Liver (tissue), 9 donors: Measurements from ENCODE around the gene ALDOA. TPM values are rescaled to one million over a fixed set of nuclear protein-coding genes. Genes with fewer than 3 reads are reported as not detected.

Experiments used
- DNase-seq: peaks from one replicate; pipeline ENCODE4 v3.0.0-alpha.2; 2017; ENCODE audit warnings: low spot score
- H3K27ac ChIP-seq, 2 donors: one replicate each; pipeline ENCODE4 v1.7.0; 2013; ENCODE audit warnings: inconsistent platforms in 2 of 2, low read length in 2 of 2, control low read depth in 1 of 2, low read depth in 1 of 2, mild to moderate bottlenecking in 1 of 2
- H3K27me3 ChIP-seq, 4 donors: one replicate each; pipeline versions ENCODE4 v1.6.1 to v1.7.0; 2013; ENCODE audit warnings: low read length in 3 of 4, inconsistent platforms in 1 of 4, mild to moderate bottlenecking in 1 of 4, moderate library complexity in 1 of 4; ENCODE audit not compliant: control insufficient read depth in 4 of 4, insufficient read depth in 4 of 4
- H3K36me3 ChIP-seq, 4 donors: one replicate each; pipeline versions ENCODE4 v1.6.1 to v1.7.0; 2013; ENCODE audit warnings: low read length in 3 of 4, mild to moderate bottlenecking in 3 of 4, low read depth in 1 of 4, moderate library complexity in 1 of 4; ENCODE audit not compliant: control insufficient read depth in 4 of 4, insufficient read depth in 3 of 4
- H3K4me1 ChIP-seq, 4 donors: one replicate each; pipeline versions ENCODE4 v1.6.1 to v1.7.0; 2013; ENCODE audit warnings: low read length in 3 of 4, mild to moderate bottlenecking in 3 of 4, moderate library complexity in 1 of 4; ENCODE audit not compliant: control insufficient read depth in 4 of 4, insufficient read depth in 4 of 4
- H3K4me3 ChIP-seq, 3 donors: one replicate each; pipeline versions ENCODE4 v1.6.1 to v1.7.0; 2013; ENCODE audit warnings: low read length in 3 of 3, control low read depth in 1 of 3, low read depth in 1 of 3, mild to moderate bottlenecking in 1 of 3
- H3K9ac ChIP-seq, 2 donors: one replicate each; pipeline ENCODE4 v1.7.0; 2013; ENCODE audit warnings: low read length in 2 of 2, mild to moderate bottlenecking in 2 of 2, moderate library complexity in 2 of 2, control low read depth in 1 of 2, low read depth in 1 of 2
- H3K9me3 ChIP-seq, 4 donors: one replicate each; pipeline versions ENCODE4 v1.6.1 to v1.7.0; 2013; ENCODE audit warnings: low read length in 3 of 4; ENCODE audit not compliant: control insufficient read depth in 4 of 4
- ATF3 ChIP-seq: IDR thresholded peaks from 2 replicates; pipeline ENCODE4 v1.6.1; 2016; ENCODE audit warnings: antibody characterized with exemption
- EGR1 ChIP-seq, 2 donors: IDR thresholded peaks; 2 replicates each; pipeline ENCODE4 v1.6.1; 2016 to 2018; ENCODE audit warnings: antibody characterized with exemption in 2 of 2, low read depth in 2 of 2
- FOXA1 ChIP-seq: IDR thresholded peaks from 2 replicates; pipeline ENCODE4 v1.6.1; 2016; ENCODE audit warnings: antibody characterized with exemption
- GABPA ChIP-seq, 2 donors: IDR thresholded peaks in 1 of 2; conservative IDR thresholded peaks in 1 of 2; 2 replicates each; pipeline ENCODE4 v1.6.1; 2016; ENCODE audit warnings: antibody characterized with exemption in 2 of 2, mild to moderate bottlenecking in 1 of 2, moderate library complexity in 1 of 2
- HNF4A ChIP-seq, 2 donors: conservative IDR thresholded peaks; 2 replicates each; pipeline ENCODE4 v1.6.1; 2016; ENCODE audit warnings: antibody characterized with exemption in 2 of 2, mild to moderate bottlenecking in 2 of 2
- HNF4G ChIP-seq: IDR thresholded peaks from 2 replicates; pipeline ENCODE4 v1.6.1; 2016; ENCODE audit warnings: antibody characterized with exemption
- MAX ChIP-seq: IDR thresholded peaks from 2 replicates; pipeline ENCODE4 v1.6.1; 2016; ENCODE audit warnings: antibody characterized with exemption
- NR2F2 ChIP-seq: IDR thresholded peaks from 2 replicates; pipeline ENCODE4 v1.6.1; 2016; ENCODE audit warnings: antibody characterized with exemption
- RAD21 ChIP-seq, 2 donors: IDR thresholded peaks; 2 replicates each; pipeline ENCODE4 v1.6.1; 2016; ENCODE audit warnings: antibody characterized with exemption in 2 of 2, mild to moderate bottlenecking in 2 of 2
- RXRA ChIP-seq, 2 donors: IDR thresholded peaks; 2 replicates each; pipeline ENCODE4 v1.6.1; 2017 to 2018; ENCODE audit warnings: antibody characterized with exemption in 2 of 2, mild to moderate bottlenecking in 1 of 2
- SP1 ChIP-seq: IDR thresholded peaks from 2 replicates; pipeline ENCODE4 v1.6.1; 2018; ENCODE audit warnings: antibody characterized with exemption, mild to moderate bottlenecking
- YY1 ChIP-seq: IDR thresholded peaks from 2 replicates; pipeline ENCODE4 v1.6.1; 2016; ENCODE audit warnings: antibody characterized with exemption, mild to moderate bottlenecking
- ZBTB33 ChIP-seq: IDR thresholded peaks from 2 replicates; pipeline ENCODE4 v1.6.1; 2016; ENCODE audit warnings: antibody characterized with exemption
- WGBS: extraction: QIAGEN DNeasy Blood & Tissue Kit; methylation state at CpG from one replicate; pipeline ENCODE4 v1.1.7; 2013; 5-methylcytosine and 5-hydroxymethylcytosine counted together
- polyA plus RNA-seq, 2 donors: library from polyadenylated mRNA; stranded (reverse) in 1 of 2; unstranded in 1 of 2; fragments of 200-250 nt in 1 of 2; fragments of >200 nt in 1 of 2; fragmentation: Nextera tagmentation in 1 of 2; extraction: Ambion mirVana in 1 of 2; gene quantifications; one replicate each; pipeline versions ENCODE4 v1.2.1 to v1.2.3, GENCODE V29; 2013 to 2015
- total RNA-seq, 2 donors: library from RNA; depleted of rRNA; stranded (reverse); fragments of >200 nt; gene quantifications; one replicate each; pipeline ENCODE4 v1.2.3, GENCODE V29; 2014
- TF ChIP-seq, protein P1 (sequence below): IDR thresholded peaks from 2 replicates; pipeline ENCODE4 v1.6.1; 2016; ENCODE audit warnings: antibody characterized with exemption, mild to moderate bottlenecking
- donor health status: healthy.
- donor health status: healthy.
- donor health status: healthy.
- donor health status: healthy.
- donor health status: healthy.

ALDOA gene
- total and polyA plus RNA-seq, 4 donors = 96.8 to 251 (median 121) TPM

GRCh38 chr16:30051518-30051917 is 14.0 kb upstream of the ALDOA start:
- Histone ChIP-seq H3K4me3 (no peak overlapping the region), H3K27ac (no peak overlapping the region), H3K36me3 (no peaks in the 10 kb centered on the region), H3K9ac (no peak overlapping the region), H3K4me1 (peaks cover 2 to 11% (median 7%) of the 10 kb centered on the region in 4 donors), H3K27me3 (no peaks in the 10 kb centered on the region), H3K9me3 (no peaks in the 10 kb centered on the region)
- no peak for TF ChIP-seq ZBTB33
- no peak for TF ChIP-seq HNF4G
- no peak for TF ChIP-seq FOXA1
- no peak for DNase-seq
- WGBS = 90% methylated on average over 3 of the region's 3 CpGs

GRCh38 chr16:30052671-30053372 is 12.7 kb upstream of the ALDOA start:
- H3K9me3 ChIP-seq = no peaks in the 10 kb centered on the region
- no peak overlapping the region for H3K9ac ChIP-seq
- no peaks in the 10 kb centered on the region for H3K36me3 ChIP-seq
- 6% methylated on average over 58 of the region's 58 CpGs for WGBS
- peak overlapping the region; percentile 4 to 32 for H3K27ac ChIP-seq
- peaks cover 2 to 11% (median 7%) of the 10 kb centered on the region in 4 donors for H3K4me1 ChIP-seq
- DNase-seq = peak; percentile 97
- TF ChIP-seq, protein P1, sequence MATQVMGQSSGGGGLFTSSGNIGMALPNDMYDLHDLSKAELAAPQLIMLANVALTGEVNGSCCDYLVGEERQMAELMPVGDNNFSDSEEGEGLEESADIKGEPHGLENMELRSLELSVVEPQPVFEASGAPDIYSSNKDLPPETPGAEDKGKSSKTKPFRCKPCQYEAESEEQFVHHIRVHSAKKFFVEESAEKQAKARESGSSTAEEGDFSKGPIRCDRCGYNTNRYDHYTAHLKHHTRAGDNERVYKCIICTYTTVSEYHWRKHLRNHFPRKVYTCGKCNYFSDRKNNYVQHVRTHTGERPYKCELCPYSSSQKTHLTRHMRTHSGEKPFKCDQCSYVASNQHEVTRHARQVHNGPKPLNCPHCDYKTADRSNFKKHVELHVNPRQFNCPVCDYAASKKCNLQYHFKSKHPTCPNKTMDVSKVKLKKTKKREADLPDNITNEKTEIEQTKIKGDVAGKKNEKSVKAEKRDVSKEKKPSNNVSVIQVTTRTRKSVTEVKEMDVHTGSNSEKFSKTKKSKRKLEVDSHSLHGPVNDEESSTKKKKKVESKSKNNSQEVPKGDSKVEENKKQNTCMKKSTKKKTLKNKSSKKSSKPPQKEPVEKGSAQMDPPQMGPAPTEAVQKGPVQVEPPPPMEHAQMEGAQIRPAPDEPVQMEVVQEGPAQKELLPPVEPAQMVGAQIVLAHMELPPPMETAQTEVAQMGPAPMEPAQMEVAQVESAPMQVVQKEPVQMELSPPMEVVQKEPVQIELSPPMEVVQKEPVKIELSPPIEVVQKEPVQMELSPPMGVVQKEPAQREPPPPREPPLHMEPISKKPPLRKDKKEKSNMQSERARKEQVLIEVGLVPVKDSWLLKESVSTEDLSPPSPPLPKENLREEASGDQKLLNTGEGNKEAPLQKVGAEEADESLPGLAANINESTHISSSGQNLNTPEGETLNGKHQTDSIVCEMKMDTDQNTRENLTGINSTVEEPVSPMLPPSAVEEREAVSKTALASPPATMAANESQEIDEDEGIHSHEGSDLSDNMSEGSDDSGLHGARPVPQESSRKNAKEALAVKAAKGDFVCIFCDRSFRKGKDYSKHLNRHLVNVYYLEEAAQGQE = peak; percentile 43
- TF ChIP-seq HNF4G (no peak), MAX (no peak), ATF3 (no peak), FOXA1 (peak; percentile 20), SP1 (no peak), RXRA (IDR thresholded peaks at IDR 0.05) (no peak), NR2F2 (no peak), HNF4A (conservative IDR thresholded peaks at IDR 0.05) (peak in 1 of 2 donors; percentile 34), RAD21 (IDR thresholded peaks at IDR 0.05) (no peak), EGR1 (IDR thresholded peaks at IDR 0.05; ENCODE audit: low read depth in 2 of 2) (peak in 1 of 2 donors; percentile 46), ZBTB33 (peak; percentile 80), GABPA (IDR thresholded peaks at IDR 0.05 in 1 of 2, conservative IDR thresholded peaks at IDR 0.05 in 1 of 2) (peak in 1 of 2 donors; percentile 74), YY1 (peak; percentile 83)
- no peaks in the 10 kb centered on the region for H3K27me3 ChIP-seq
- H3K4me3 ChIP-seq = peak overlapping the region; percentile 43 to 63 (median 60)
